Measurements from ENCODE around the gene APOA4. TPM values are rescaled to one million over a fixed set of nuclear protein-coding genes. Genes with fewer than 3 reads are reported as not detected.
A peak's percentile ranks its signal among the peaks of the same experiment; 100 is the strongest.

The APOA4 gene
- total RNA-seq, 1 experiment from 2014 or later, result 3.3 TPM

DNA sequence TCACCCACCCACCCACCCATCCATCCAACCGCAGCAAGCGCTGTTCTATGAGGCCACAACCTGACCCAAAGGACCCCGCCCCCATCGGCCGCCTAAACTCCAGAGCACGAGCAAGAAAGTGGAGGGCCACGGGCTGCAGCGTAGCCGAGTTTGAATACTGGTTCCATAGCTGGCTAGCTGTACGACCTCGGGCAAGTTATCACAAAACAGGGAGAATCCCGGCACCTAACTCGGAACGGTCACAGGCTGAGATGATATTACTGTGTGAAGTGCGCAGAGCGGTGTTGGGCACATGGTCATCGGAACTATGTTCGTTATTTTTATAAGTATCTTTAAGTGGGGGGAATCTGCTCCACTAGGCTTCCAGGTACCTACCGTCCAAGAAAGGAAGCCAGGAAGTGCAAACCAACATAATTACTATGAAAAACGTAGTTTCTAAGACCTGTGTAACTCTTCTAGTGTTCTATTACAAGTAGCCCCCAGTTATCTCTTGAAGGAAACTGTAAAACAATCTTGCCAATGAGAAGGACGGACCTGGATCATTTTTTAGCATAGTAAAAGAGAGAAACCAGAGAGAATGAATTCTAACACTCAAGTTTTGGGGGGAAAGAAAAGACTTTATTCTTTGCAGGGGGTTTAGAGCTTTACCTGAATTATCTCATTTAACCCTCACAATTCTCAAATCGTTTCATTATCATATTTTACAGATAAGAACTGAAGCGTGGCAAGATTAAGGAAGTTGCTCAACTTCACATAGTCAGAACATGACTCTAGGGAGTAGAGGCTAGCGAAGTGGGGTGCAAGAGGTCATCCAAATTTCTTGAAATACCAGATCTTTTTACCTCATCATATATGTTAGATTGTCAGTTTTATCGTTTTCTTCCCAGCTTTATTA, 49.7 kb downstream of the APOA4 start:
- peaks cover 11% of the 10 kb centered on the region for H3K36me3 ChIP-seq (ENCODE audit: control insufficient read depth, insufficient read depth, low read length)
- CTCF ChIA-PET, result interaction anchor here (1.0 to 1.6 kb wide), 4 partner anchors 52 to 405 kb away, joined by 3 to 15 read pairs (median 3); partner anchors contain the start of genes APOA1, APOC3 and SIDT2
- Mint-ChIP-seq H3K36me3 (ENCODE audit: insufficient read depth, unreplicated experiment) (peaks cover 86% of the 10 kb centered on the region), H3K9me3 (ENCODE audit: unreplicated experiment) (no peaks in the 10 kb centered on the region), H3K4me1 (ENCODE audit: low read depth, unreplicated experiment) (peaks cover 43% of the 10 kb centered on the region), H3K4me3 (ENCODE audit: unreplicated experiment) (peak overlapping the region; percentile 99), H3K27me3 (ENCODE audit: insufficient read depth, unreplicated experiment) (no peaks in the 10 kb centered on the region), H3K27ac (ENCODE audit: unreplicated experiment) (peak overlapping the region; percentile 98)
- H3K9me3 ChIP-seq, result no peaks in the 10 kb centered on the region
- intact Hi-C loops (cut with micrococcal nuclease; ENCODE audit: unreplicated experiment), result loop anchor here (1.0 to 2.0 kb wide), 7 partner anchors 15 to 333 kb away; partner anchors contain the start of genes APOA1, APOC3 and ZPR1
- H3K4me1 ChIP-seq, result peaks cover 26% of the 10 kb centered on the region
- BruUV-seq (replicated peaks), result TSS peak; percentile 95
- DNase-seq, result no peak
- POLR2A ChIA-PET, result interaction anchor here (0.6 to 1.0 kb wide), 3 partner anchors 40 to 371 kb away, joined by 3 to 5 read pairs (median 3); partner anchors contain the start of gene PAFAH1B2
- peak overlapping the region; percentile 93 for H3K4me3 ChIP-seq (ENCODE audit: low read depth, low read length)
- TF ChIP-seq, protein P1, sequence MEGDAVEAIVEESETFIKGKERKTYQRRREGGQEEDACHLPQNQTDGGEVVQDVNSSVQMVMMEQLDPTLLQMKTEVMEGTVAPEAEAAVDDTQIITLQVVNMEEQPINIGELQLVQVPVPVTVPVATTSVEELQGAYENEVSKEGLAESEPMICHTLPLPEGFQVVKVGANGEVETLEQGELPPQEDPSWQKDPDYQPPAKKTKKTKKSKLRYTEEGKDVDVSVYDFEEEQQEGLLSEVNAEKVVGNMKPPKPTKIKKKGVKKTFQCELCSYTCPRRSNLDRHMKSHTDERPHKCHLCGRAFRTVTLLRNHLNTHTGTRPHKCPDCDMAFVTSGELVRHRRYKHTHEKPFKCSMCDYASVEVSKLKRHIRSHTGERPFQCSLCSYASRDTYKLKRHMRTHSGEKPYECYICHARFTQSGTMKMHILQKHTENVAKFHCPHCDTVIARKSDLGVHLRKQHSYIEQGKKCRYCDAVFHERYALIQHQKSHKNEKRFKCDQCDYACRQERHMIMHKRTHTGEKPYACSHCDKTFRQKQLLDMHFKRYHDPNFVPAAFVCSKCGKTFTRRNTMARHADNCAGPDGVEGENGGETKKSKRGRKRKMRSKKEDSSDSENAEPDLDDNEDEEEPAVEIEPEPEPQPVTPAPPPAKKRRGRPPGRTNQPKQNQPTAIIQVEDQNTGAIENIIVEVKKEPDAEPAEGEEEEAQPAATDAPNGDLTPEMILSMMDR (IDR thresholded peaks at IDR 0.05; ENCODE audit: insufficient read depth in 1 of 2, low read depth in 1 of 2, low read length in 1 of 2, severe bottlenecking in 1 of 2, unreplicated experiment in 1 of 2), result no peak
- H3K27me3 ChIP-seq (replicated peaks; ENCODE audit: control insufficient read depth, insufficient read depth, low read length), result no peaks in the 10 kb centered on the region

DNA sequence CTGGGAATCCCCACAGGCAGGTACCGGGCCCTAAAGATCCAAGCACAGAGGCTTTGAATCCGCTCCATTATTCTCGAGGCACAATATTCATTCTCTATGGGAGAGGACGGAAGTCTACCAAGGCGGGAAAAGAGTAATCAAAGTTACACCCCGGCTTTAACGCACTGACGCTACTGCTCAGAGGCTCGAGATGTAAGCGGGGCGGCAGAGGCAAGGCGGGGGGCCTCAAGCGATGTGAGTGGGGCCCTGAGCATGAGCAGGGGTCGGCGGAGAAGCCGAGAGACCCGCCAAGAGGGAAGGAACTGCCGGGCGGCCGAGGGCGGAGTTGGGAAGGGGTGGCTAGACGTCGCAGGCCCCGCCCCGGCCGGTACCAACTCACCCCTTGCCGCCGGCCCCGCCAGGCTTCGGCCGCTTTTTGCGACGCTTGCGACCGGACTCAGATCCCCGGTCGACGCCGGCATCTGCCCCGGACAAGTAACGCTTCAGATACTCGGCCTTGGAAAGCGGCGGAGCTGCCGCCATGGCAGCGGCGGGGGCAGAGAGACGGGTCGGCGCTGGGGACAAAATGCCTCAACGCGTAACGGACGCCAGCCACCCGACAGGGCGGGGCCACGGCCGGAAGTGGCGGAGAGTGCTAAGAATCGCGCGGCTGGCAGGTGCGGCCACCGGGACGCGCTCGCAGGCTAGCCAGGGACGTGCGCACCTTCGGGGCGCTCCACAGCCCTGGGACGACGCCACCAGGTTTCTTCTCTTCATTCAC, 50.5 kb downstream of the APOA4 start, which contains the start of gene BUD13:
Gene BUD13 (minus strand): TSS at position 545 of the 760 bp plus-strand sequence. CDS start 23 bp downstream, at position 522.
- TF ChIP-seq, protein P1 (IDR thresholded peaks at IDR 0.05; ENCODE audit: insufficient read depth in 1 of 2, low read depth in 1 of 2, low read length in 1 of 2, severe bottlenecking in 1 of 2, unreplicated experiment in 1 of 2), result peak in 1 of 2 experiments; percentile 54
- Mint-ChIP-seq H3K36me3 (ENCODE audit: insufficient read depth, unreplicated experiment) (peaks cover 80% of the 10 kb centered on the region), H3K27ac (ENCODE audit: unreplicated experiment) (peak within 1 kb of the TSS; percentile 98), H3K9me3 (ENCODE audit: unreplicated experiment) (no peaks in the 10 kb centered on the region), H3K4me1 (ENCODE audit: low read depth, unreplicated experiment) (peaks cover 37% of the 10 kb centered on the region), H3K4me3 (ENCODE audit: unreplicated experiment) (peak within 1 kb of the TSS; percentile 99), H3K27me3 (ENCODE audit: insufficient read depth, unreplicated experiment) (no peaks in the 10 kb centered on the region)
- no TSS peak for BruUV-seq (replicated peaks)
- ChIA-PET POLR2A (interaction anchor here (0.6 to 1.5 kb wide), 3 partner anchors 21 to 372 kb away, joined by 3 read pairs; partner anchors contain the start of gene PAFAH1B2), CTCF (interaction anchor here (1.0 to 1.4 kb wide), 3 partner anchors 53 to 406 kb away, joined by 3 to 15 read pairs (median 3); partner anchors contain the start of genes APOA1 and SIDT2)
- DNase-seq, result peak; percentile 96 to 99
- Histone ChIP-seq H3K9me3 (no peaks in the 10 kb centered on the region), H3K27me3 (replicated peaks; ENCODE audit: control insufficient read depth, insufficient read depth, low read length) (no peaks in the 10 kb centered on the region), H3K4me1 (peaks cover 26% of the 10 kb centered on the region), H3K4me3 (ENCODE audit: low read depth, low read length) (peak within 1 kb of the TSS; percentile 93), H3K36me3 (ENCODE audit: control insufficient read depth, insufficient read depth, low read length) (peaks cover 8% of the 10 kb centered on the region)
- intact Hi-C loops (cut with micrococcal nuclease; ENCODE audit: unreplicated experiment), result loop anchor here (1.0 to 2.0 kb wide), 7 partner anchors 16 to 334 kb away; partner anchors contain the start of genes APOA1, APOC3 and ZPR1

All from Caco-2 (cell line).